NCI-H2107 treated with DMSO at 0.1 percent for 48 hours (cell line): ENCODE measurements around the gene PGLYRP4.
"Not testable (repeated sequence)": the region's sequence is repeated elsewhere in the genome, so short reads cannot be mapped to it uniquely, and the experiment has no call there.

Source experiments
- DNase-seq: peaks from one replicate; lab custom pipeline; 2025; ENCODE audit not compliant: unreplicated experiment; lab: John Stamatoyannopoulos, UW

PGLYRP4 gene

DNA sequence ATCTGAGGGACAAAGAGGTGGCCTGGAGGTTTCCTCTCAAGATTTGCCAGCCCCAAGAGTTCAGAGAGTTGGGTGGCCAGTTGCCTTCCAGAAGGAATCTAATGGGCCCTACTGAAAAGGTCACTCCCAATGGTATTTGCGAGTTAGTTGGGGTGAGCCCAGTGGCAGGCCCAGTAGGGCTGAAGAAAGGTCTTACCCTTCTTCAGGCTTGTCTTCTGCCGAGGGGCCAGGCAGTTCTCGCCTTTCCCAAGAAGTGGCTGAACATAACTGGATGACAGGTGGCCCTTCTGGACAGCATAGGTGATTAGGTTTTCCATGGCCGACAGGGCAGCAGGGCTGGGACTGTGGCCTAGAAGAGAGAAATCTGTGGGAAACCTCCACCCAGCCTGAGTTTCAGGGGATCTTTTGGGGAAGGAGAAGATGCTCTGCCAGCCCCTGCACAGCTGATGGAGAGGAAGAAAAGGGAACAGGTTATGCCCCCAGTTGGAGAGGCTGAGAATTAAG is 7.2 kb downstream of the PGLYRP4 start:
- no peak for DNase-seq

DNA sequence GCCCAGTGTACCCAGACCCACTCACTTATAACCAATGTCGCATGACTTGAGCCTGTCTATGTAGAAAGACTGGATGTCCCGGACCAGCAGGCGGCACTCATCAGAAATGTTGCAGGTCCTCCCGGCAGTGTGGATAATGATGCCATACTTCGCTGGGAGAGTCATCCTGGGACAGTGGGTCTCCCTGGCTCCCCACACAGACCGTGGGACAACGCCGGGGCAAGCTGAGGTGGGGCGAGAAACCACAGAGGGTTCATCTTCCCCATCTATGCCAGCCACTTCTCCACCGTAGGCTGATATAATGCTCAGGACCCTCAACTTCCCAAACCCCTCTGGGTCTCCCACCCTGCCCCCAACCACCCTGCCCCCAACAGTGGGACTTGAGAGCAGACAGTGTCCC is 8.3 kb downstream of the PGLYRP4 start:
- no peak for DNase-seq

DNA sequence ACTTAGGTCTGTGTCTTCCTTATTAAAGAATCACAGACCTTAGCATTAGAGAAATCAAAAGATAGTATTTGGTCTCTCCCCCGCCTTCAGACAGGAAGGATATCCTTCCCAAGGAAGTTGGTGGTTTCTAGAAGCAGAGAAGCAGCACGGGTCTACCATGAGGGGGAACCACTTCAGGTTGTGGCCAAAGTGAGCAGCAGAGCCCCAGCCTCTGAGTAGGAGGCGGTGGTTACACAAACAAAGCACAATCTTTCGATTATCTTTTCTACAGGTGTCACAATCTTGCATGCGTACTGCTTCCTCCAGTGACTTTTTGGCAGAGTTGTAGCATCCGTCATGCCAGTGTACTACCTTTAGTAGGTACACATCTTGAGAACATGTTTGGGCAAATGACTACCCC is 8.8 kb downstream of the PGLYRP4 start:
- no peak for DNase-seq

DNA sequence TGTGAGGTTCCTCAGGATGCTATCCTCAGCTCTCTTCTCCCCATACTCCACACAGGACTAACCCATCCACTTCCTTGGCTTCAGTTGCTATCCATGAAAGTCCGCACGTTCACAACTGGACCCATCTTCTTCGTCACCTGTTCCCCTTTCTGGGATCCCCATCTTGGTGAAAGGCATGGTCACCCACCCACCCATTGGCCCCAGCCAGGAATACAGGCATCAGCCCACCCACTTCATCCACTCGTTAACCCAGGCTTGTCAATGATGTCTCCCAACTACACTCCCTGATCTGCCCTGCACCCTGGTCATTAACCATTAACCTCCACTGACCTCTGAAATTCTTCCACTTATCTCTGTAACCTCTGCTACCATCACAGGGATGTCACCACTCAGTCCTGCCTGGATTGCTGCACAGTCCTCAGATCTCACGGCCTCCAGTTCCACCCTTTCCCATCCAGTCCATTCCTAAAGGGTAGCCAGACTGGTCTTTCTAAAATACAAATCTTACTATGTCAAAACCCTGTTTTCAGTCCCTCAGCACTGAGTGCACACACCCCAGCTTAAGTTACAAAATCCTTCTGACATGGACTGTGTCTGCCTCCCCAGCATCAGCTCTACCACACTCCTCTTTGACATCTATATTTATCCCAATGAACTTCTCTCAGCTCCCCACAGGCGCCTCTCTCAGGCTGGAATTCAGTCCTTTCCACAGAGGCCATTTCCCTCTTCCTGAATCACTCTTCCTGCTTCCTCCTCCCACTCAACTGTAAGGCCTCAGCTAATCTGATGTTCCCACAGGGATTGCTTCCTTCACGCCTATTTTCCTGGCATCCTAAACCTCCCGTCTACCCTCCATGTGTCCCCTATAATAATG is 10.4 kb downstream of the PGLYRP4 start:
- DNase-seq, result no peak

DNA sequence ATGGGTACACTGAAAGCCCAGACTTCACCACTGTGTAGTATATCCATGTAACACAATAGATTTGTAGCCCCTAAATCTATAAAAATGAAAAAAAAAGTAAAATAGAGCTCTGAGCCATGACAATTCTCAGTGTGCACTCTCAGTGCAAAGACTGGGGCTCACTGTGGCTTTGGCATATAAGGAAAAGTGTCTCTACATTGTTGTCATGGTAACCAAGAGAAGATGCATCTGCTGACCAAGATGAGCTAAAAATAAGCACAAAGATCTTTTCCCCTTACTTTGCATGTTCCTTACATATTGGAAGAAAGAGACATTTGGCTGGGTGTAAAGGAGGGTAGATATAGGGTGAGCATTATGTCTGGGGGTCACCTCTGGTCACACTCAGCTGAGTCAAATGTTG is 12.0 kb downstream of the PGLYRP4 start:
- DNase-seq, result no peak

DNA sequence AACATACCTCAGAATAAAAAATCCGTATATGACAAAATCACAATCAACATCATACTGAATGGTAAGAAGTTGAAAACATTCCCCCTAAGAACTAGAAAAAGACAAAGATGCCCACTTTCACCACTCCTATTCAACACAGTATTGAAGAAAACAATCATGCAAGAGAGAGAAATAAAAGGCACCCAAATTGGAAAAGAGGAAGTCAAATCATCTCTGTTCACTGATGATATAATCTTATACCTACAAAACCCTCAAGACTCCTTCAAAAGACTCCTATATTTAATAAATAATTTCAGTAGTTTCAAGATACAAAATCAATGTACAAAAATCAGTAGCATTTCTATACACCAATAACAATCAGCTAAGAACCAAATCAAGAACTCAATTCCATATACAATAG is 14.7 kb downstream of the PGLYRP4 start:
- no peak for DNase-seq

DNA sequence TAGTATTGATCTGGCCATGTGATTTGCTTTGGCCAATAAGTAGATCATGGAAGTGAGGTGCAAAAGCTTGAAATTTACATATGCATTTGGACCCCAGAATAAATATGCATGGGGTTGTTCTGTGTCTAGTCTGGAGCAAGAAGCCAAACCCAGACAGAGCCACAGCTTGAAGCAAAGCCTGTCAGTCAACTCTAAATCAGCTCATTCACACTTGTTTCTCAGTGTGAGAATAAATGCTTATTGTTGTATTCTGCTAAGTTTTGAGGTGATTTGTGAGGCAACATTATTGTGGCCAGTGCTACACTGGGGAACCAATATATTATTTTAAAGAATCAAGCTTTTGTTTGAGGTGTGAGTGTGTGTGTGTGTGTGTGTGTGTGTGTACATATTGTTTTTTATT is 23.7 kb downstream of the PGLYRP4 start:
- no peak for DNase-seq

DNA sequence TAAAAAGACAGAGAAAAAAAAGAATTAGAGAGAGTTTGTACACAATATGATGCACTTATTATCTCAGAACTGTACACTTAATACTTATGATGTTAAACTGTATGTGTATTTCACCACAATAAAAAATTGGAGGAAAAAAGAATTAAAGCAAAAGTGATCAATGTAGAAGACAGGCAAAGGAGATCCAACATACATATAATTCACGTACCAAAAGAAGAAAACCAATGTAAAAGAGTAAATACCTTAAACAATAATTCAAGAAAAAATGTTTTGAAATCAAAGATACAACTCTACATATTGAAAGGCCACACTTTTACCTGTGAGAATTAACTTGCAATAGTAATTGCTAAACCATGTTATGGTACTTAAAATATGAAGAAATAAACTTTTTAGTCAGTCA is 26.1 kb downstream of the PGLYRP4 start:
- no peak for DNase-seq

DNA sequence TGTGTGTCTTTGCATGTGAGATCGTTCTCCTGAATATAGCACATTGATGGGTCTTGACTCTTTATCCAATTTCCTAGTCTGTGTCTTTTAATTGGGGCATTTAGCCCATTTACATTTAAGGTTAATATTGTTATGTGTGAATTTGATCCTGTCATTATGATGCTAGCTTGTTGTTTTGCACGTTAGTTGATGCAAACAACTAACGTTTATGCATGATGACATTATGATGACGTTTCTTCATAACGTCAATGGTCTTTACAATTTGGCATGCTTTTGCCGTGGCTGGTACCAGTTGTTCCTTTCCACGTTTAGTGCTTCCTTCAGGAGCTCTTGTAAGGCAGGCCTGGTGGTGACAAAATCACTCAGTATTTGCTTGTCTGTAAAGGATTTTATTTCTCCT is 30.5 kb downstream of the PGLYRP4 start:
- DNase-seq, result not testable (repeated sequence)

DNA sequence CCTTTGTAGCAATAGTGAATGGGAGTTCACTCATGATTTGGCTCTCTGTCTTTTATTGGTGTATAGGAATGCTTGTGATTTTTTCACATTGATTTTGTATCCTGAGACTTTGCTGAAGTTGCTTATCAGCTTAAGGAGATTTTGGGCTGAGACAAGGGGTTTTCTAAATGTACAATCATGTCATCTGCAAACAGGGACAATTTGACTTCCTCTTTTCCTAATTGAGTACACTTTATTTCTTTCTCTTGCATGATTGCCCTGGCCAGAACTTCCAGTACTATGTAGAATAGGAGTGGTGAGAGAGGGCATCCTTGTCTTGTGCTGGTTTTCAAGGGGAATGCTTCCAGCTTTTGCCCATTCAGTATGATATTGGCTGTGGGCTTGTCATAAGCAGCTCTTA is 32.6 kb downstream of the PGLYRP4 start:
- not testable (repeated sequence) for DNase-seq

DNA sequence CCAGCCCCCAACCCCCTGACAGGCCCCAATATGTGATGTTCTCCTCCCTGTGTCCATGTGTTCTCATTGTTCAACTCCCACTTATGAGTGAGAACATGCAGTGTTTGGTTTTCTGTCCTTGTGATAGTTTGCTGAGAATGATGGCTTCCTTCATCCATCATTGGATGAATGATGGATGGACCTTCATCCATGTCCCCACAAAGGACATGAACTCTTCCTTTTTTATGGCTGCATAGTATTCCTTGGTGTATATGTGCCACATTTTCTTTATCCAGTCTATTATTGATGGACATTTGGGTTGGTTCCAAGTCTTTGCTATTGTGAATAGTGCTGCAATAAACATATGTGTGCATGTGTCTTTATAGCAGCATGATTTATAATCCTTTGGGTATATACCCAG is 34.3 kb downstream of the PGLYRP4 start:
- DNase-seq, result not testable (repeated sequence)

DNA sequence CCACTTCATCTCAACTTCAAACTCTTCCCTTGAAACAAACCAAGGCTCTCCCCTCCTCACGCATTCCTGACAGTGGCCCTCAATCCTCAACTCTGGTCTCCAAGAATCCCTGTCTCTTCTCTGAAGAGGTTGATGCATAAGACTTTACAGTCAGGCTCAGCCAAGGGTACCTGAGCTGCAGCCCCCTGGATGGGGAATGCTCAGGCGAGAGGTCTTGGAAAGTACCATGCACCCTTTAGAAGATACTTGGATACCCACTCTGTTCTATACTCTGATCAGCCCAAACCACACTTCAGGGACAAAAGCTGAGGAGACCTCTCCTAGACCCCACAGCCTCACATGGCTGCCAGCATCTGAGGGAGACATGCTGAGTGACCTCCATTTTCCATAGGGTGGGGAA is 35.4 kb downstream of the PGLYRP4 start:
- DNase-seq, result no peak

DNA sequence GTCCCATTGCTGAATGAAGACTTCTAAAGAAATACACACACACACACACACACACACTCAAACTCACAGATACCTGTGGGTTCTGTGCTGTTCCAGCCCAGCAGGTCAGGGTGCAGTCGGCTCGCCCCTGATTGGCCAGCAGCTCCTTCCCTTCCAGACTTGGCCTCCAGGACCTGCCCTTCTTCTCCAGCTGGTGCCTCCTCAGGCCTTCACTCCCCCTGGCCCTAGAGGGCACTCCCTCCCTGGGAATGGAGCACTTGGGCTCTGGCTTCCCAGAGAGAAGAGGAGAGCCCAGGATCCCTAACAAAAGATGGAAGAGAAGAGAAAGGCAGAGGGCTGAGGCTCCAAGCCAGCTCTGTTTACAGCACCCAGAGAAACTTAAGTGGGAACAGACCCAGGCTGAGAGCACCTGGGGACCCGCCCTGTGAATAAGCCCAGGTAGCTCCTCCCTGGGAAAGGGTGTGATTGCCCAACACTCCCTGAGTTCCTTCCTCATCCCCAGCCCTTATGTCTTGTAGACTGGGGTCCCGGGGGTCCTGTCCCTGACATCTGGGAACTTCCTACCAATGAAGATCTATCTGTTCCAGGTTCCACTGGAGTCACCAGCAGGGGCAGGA is 36.0 kb downstream of the PGLYRP4 start, which contains the start of gene PGLYRP3:
Gene PGLYRP3, minus strand, starts transcription at position 383 of the 617 bp plus-strand sequence. CDS start 2,287 bp downstream, outside the sequence.
- DNase-seq, result peak; percentile 84

DNA sequence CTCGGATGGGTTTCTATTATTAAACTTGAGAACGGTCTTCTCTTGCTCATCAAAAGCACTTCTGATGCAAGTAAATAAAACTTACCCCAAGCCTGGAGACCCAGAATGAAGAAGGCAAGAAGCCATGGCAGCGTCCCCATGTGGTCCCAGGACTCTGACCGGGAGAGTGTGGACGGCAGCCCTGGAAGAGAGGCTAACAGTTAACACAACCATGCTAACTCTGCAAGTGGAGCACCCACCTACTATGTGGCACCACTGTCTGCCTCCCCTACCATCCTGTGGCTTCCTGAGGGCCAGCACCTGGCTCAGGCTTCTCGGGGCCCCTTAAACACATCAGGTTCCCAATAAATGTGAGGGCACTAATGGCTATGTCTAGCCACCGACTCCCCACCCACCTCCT is 38.1 kb downstream of the PGLYRP4 start:
- DNase-seq, result no peak

DNA sequence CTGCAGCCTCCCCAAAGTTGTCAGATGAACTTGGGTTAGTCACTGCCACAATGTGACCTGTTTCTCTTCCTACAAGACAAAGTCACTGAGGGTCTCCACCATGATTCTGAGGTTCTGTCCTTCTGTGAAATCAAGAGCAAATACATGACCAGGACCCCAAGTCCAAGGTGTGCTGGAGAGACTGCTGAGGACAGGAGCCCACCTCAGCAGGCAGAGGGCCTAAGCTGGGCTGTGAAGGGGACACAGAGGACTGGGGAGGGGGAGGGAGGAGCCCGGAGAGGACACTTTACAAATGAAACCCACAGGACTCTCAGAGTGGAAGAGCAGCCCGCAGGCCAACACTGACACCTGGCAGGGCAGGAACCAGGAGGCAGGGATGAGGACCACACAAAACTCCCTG is 39.2 kb downstream of the PGLYRP4 start:
- no peak for DNase-seq

DNA sequence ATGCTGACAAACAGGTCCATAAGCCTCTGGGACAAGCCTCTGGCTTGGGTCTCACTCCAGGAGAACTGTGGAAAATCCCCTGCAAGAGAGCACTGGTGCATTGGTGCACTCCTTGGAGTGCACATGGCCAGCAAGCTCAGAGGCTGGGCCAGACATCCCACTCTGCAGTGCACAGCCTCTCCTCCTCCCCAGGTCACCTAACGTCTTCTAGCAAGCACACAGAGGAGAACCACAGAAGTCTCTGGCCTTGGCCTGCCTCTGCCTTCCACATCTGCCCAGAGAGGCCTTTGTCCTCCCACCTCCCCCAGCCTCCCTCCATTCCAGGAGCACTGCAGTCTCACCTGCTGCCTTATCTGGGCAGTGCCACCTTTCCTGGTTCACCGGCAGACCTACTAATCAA is 40.1 kb downstream of the PGLYRP4 start:
- no peak for DNase-seq

DNA sequence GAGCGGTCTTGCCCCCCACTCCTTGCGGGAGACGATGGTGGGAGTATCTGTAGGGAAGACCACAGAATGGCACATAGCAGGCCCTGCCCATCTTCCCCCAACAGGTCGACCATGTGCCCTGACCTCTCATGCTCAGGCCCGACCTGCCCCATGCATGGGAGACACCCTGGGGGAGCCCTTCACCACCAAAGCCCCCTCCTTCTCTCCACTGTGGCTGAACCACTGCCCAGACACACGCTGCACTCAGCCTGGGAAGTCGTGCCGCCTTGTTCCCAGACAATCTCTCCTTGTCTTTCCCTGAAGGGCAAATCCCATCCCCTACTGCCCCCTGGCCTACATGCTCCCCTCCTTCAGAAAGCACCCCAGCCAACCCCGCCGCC is 41.4 kb downstream of the PGLYRP4 start:
- DNase-seq, result no peak

DNA sequence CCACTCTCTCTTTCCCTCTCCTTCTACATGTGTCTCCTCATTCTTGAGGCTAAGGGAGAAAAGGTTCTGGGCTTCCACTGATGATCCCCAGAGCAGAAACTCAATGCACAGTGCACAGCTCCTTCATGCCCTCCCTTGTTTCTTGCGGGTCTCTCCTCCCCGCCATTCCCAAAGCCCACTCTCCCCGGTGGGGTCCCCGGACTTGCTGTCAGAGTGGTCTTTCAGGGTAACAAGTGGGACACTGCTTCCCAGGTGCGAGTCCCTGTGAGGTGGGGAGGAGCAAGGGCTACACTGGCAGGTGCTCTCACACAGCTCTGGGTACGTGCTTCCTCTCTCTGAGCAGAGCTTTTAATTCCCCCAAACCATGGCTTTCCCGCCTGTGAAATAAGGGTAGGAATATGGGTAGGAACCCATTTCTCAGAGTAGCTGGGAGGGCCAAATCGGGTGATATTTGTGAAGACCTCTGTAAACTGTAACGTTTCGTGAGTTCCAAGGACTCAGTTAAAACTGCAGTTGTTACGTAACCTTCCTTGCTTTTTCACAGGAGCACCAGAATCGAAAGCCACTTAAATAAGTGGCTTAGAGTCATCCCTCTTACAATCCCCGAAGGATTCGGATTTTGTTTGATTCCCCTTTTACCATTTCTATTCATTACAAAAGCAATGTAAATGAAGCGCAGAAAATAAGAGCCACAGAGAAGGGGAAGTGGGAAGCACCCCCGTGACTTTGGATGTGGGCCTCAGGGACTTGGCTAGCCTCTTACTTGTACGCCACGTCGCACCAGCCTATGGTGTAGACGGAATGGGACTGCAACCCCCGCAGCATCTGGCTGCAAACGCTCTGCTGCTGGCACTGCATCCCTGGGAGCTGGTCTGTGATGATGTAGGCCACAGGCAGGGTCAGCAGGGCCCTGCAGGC is 42.1 kb downstream of the PGLYRP4 start:
- no peak for DNase-seq

DNA sequence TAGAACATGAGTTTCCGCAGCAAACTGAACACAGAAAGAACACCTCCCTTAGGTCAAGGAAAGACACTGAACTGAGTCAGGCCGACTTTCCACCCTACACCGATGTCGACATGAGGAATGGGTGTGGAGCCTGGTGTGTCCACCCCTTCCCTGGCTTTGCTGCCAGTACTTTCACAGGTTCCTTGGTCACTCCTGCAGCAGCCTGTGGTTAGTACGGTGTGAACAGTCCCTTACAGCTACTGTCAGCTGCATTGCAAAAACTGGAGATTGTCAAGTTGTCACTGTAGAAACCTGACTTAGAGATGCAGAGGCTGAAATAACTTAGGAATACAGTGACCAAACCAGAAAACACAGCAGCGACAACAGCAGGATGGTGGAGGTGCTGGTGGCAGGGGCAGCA is 43.0 kb downstream of the PGLYRP4 start:
- no peak for DNase-seq

DNA sequence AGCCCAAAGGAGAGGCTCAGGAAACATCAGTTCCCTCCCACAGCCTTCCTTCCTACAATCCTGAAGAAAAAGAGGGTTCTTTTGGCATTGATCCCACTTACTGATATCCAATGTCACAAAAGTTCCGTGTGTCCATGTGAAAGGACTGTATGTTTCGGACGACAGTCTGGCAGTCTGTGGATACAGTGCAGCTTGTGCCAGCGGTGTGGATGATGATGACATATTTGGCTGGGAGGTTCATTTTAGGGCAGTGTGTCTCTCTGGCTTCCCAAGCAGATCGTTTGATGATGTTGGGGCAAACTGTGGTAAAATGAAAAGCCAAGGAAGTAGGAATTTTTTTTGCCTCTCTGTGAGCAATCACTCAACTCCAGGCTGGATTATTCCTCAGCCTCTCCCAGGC is 46.3 kb downstream of the PGLYRP4 start:
- no peak for DNase-seq

DNA sequence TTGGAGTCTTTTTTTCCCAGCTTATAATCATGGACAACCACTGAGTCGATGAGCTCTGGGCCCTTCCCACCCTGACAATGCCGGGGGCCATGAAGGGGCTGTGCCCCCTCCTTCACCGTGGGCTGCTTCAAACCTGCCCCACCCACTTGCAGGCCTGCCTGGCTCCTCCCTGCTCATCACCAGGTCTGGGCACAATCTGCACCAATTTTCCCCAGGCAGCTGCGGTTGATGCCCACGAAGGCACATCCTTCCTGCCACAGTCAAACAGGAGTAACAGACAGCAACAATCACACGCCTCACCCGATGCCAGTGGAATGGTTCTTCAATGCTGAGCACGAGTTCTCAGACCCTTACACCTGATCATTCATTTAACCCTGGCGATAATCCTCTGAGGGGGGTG is 54.8 kb downstream of the PGLYRP4 start:
- DNase-seq, result no peak

DNA sequence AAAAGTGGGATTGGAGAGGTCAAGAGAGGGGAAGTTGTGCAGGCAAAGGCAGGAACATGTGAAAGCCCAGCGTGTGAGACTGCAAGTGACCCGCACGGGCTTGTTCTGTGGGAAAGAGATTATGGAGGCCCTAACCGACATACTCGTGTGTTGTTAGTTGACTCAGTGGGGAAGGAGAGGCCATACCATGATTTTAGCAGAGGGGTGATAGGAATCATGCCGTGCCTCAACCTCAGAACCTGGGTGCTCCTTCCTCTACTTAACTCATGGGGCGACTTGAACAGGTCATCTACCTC is 55.2 kb downstream of the PGLYRP4 start:
- no peak for DNase-seq
